Measurements from ENCODE around the gene PAX5.

The PAX5 gene

DNA sequence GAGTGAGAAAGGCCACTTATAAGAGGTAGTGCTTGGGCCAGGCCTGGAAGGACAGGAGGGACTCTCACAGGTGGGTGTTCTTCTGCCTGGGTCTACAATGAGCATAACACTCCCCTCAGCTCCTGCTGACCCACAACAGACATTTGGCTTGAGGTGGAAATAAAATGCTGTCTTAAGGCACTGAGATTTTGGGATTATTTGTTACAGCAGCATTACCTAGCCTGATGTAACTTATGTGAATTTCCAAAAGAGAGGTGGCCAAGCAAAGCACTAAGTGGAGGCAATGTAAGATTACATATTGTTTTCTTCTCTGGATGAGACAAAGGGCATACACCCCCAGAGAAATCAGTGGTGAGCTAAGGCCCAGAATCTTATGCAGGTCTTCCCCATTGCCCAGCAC, 221.5 kb downstream of the PAX5 start:
- no peak for DNase-seq (ENCODE audit: low read depth, low spot score)

DNA sequence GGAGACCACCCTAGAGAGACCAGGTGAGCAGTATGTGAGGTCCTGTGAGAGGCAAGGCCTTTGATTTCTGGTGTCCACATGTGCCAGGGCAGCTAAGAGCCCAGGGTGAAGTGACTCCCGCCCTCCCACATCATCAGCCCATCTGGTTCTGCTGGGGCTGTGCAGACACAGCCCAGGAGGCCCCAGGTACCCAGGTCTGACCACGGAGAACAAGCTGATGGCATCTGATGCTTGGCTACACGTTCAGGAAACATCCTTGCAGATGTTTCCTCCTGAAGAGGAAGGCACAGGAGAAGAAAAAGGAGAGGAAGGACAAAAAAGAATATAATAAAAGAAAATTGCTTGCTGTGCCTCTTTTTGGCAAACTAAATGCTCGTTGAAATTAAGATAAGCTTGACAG, 225.8 kb downstream of the PAX5 start:
- no peak for DNase-seq (ENCODE audit: low read depth, low spot score)

DNA sequence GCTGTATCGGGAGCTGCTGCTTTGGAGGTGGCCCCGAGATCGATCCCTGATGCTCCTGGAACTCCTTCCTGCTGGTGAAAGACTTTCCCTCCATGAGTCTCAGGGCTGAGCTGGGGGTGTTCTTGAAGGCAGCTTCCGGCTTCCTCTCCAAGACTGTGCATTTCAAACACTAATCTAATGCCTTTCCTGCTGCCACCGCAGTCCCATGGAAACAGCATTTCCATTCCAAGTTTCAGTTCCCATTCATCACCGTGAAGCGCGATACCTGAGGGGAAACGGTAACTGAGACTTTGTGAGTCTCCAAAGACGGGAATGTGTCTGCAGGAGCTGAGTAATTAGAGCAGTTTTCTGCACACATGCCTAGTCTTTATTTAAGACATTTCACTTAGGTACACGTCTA, 230.1 kb downstream of the PAX5 start:
- no peak for DNase-seq (ENCODE audit: low read depth, low spot score)

DNA sequence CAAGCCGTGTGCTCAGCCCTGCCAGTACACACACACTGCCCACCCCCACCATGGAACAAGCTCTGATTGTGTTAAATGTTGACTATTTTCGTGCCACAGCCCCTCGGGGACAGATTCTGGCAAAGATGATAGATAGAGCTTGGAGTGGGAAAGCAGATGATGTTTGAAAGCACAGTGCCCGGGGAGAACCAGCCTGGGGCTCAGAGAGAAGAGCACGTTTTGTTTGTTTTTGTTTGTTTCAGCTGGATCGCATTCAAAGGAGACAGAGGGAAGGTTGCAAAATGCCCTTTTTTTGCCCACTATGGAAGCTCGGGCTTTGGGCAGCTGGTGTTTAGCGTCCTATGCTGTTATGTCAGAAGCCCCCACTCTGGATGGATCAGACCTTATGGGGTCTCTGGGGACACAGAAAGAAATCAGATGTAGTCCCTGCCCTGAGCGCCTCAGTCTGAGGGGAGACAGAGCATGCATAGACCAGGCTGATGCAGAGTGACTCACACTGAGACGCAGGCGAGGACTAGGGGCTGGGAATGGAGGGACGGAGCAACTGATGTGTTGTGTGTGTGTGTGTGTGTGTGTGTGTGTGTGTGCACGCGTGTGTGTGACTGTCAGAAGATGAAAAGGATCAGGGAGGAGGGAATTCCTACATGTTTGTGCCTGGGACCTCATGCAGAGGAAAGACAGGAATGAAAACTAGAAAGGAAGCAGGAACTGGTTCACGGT, 231.7 kb downstream of the PAX5 start:
- DNase-seq (ENCODE audit: low read depth, low spot score), result peak; percentile 5

DNA sequence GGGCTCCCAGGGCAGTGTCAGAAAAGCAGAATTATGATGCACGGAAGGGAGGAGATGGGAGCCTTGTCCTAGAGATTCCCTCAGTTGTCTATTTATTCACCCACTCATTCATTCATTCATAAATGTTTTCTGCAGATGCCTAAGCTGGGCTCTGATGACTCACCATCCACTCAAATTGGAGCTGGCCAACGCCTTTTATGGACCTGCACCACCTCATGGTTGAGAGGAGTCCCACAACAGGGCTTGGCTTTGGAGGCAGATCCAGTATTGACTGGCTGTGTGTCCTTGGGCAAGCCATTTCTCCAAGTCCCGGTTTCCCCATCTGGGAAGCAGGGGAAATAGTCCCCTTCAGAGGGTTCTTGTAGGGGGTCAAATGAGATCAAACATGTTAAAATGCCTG, 233.6 kb downstream of the PAX5 start:
- no peak for DNase-seq (ENCODE audit: low read depth, low spot score)

DNA sequence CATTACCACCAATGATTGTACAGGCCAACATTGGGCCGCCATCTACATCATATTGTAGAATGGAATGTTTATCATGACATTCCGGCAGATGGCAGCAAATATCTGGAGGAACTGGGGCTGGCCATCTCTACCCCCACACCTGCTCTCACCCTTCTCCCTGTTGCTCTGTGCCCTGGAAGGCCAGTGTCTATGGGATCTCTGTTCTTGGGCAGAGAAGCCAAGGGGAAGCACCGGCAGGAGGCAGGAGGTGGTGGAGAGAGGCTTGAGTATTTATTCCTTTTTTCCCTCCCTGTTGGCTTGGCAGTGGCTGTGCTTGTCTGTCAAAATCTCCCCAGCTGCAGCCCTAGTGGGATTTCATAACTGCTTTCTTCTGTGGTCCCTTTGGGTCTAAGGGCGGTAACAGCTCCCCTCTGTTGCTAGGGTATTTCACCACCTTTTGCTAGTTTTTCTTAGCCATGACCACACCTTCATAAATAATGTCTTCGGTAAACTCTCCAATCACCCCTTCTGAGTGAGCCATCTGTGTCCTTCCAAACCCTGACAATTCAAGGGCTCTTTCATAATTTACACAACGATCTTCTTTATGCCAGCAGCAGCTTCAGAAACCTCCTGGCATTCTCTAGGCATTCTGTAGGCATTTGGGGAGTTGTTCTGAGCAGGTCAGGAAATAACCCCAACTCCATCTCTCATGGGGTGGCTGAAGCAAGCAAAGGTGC, 235.6 kb downstream of the PAX5 start:
- DNase-seq (ENCODE audit: low read depth, low spot score), result no peak

DNA sequence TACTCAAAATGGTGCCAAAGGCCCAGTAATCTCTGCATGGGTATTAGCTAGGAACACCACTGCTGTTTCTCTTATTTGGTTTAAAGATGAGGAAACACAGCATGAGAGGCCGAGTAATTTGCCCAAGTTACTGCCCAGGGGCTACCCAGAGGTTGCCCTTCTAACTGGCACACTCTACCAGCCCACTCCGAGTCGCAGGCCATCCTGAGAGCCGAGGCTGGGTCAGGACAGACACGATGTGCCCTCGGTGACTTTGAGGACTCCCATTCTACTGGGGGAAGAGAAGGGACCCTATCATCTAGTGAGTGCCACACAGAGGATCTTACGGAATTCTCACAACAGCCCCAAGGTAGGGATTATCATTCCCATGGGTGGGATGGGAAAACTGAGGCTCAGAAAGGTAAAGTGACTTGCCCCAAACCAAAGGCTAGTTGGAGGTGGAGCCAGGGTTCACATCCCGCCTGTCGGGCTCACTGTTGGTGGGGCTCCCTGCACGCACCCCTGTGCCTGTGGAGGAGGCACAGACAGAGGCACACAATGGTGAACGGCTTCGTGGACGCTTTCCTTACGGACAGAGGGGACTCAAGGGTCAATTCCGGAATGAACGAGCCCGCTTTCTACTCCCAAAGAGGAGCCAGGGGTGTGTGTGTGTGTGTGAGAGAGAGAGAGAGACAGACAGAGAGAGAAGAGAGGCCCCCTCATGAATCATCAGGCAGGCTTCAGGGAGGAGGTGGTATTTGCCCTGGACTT, 236.4 kb downstream of the PAX5 start:
- DNase-seq (ENCODE audit: low read depth, low spot score), result no peak

DNA sequence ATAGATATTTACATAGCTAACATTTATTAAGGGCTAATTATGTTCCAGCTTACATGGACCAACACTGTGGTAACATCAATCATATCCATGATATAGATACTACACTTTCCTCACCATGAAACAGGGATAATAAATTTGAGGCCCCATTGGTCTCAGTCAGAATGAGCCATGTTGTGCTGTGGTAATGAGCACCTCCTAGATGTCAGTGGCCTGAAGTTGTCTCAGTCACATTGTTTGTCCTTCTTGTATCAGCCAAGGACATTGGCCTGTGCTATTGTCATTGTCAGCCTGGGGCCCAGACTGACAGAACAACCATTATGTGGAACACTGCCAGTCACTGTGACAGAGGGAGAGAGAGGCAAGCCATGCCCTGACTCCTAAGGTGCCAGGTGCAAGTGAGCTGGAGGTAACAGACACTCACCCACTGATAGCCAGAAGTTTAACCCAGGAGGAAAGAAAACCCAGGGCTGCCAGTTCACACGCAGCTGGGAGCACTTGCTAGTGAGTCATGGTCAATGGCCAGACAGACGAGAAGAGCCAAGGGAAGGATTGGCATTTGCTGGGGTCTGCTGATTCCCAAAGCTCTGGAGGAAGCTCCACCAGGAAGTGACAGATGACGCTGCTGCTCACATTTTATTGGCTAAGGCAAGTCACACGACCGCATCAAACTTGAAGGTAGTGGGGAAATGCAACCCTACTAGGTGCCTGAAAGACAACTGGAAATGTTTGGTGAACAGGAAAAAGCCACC, 237.2 kb downstream of the PAX5 start:
- no peak for DNase-seq (ENCODE audit: low read depth, low spot score)

DNA sequence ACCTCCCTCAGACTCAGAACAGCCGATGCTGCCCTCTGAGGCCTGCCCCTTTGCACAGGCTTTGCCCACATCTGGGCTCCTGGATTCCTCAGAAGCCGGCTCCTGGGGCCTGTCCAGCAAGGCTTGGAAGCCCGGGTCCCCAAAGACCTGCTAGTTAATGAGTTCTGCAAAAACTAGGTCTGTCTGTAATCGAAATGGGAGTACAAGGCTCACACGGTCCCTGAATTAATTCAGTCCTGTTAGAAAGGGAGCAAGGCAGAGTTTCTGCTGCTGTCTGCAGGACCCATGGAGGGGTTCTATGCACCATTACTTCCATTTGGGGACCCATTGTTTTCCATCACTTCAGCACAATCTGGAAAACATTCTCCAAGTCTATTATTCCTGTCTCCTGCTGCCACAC, 239.6 kb downstream of the PAX5 start:
- DNase-seq (ENCODE audit: low read depth, low spot score), result no peak

DNA sequence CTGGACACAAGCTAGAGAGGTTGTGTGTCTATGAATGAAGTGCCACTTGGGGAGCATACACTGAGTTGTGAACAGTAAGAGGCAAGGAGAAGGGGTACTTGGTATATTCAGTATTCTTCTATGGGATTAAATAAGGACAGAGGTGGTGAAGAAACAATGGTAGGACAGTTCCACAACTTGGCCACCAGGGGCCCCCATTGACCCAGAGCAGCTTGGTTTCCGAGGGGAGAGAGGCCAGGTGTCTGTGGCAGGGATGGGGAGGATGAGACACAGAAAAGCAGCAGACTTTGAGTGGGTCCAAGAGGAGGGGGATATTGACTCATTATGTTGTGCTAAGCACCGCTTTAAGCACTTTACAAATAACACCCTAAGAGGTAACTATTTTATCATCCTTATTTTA, 240.8 kb downstream of the PAX5 start:
- no peak for DNase-seq (ENCODE audit: low read depth, low spot score)

DNA sequence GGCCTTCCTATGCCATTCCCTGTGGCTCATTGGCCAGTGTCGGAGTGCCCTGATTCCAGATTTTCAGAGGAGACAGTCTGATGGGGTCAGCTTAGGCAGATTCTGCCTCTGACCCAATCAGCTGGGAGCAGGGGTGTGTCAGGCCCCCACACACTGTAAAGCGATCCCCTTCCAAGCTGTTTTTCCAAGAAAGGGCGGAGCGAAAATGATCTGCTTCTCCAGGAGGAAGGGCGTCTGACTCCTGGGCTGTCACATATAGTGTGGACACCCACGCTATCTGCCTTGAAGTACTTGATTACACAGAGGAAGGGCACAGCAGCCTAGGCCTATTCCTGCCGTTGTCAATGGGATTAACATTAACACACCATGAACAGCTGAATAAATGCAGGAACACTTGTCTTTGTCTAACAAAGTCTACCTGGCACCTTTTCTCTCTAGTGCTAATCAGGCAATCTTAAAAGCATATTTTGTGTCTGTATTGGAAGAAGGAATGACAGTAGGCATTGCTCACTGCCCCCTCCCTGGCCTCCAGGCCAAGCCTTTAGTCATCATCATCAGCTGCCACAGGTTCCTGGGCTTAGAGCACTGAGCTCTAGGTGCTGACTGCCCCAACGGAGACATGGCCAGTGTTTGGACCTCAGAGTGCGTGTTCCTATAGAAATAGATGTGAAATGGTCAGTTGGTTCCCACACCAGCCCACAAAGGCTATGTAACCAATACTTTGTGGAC, 242.7 kb downstream of the PAX5 start:
- DNase-seq (ENCODE audit: low read depth, low spot score), result no peak

DNA sequence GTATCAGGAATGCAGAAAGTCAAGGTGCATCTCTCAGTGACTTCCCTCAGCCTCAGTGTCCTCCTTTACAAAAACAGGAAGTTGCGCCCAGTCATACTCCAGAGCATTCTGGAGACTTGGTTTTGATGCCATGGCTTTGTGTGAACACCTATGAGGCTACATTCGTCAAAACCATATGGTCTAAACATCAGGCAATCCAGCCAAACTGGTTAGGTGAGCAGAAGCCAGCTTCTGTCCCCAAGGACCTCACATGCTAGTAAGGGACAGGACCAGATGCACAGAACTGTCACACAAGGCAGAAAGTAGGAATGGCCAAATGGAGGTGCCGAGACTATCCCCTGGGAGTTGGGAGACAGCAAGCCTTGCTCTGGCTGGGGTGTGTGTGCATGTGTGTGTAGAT, 244.2 kb downstream of the PAX5 start:
- DNase-seq (ENCODE audit: low read depth, low spot score), result no peak

DNA sequence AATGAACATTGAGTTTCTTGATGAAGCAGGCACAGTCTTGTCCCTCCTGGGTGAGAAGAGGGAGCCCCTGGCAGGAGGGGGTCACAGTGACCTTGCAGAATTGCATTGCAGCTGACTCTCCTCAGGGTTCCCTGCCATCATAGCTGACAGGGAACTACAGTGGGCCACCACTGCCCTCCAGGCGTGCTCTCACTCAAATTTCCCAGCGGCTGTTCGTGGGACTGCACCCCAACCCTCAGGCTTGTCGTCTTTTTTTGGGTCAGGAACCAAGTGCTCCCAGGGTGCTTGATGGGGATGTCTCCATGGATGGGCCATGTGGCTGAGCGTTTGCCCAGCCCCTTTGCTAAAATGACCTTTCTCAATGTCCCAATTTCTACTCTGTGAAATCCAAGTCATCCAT, 245.5 kb downstream of the PAX5 start:
- no peak for DNase-seq (ENCODE audit: low read depth, low spot score)

DNA sequence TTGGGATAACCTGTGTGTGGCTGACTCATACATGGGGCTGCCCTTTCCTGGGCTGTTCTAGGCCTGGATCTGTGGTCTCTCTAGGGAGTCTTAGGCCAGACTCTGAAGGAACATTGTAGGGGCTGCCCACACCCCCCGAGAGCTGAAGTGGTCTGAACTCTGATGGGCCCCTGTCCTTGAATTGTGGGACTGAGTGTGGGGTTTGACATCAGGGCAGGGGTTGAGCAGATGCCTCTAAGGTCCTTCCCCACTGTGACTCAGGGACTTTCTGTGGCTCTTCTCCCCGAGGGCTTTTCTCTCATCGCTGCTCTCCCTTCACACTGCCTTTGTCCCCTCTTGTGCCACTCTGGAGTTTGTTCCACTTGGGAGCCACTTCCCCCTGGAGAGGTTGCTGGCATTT, 246.4 kb downstream of the PAX5 start:
- no peak for DNase-seq (ENCODE audit: low read depth, low spot score)
